K562 (cell line): Measurements from ENCODE around the gene PRSS37.

ENCODE experiments used
- ARNT ChIP-seq, 2 experiments: fragments of 450-650 bp; IDR thresholded peaks; 2 replicates each; pipeline ENCODE4 v1.6.1; 2016; ENCODE audit warnings: mild to moderate bottlenecking in 1 of 2
- ATF2 ChIP-seq: sonication (generic); formaldehyde crosslinking; IDR thresholded peaks from 2 replicates; pipeline ENCODE4 v1.8.1; 2022; ENCODE audit warnings: missing genetic modification reagents
- FOSL1 ChIP-seq: fragments of 200-800 bp; sonication (Bioruptor generic); conservative IDR thresholded peaks from 2 replicates; pipeline ENCODE4 v1.6.1; 2016; ENCODE audit warnings: missing genetic modification characterization, missing compliant biosample characterization
- ILF3 ChIP-seq: fragments of 450-650 bp; IDR thresholded peaks from 2 replicates; pipeline ENCODE4 v1.6.1; 2018; ENCODE audit warnings: antibody characterized with exemption, mild to moderate bottlenecking, moderate library complexity, borderline replicate concordance
- MYNN ChIP-seq, 2 experiments: sonication (generic); formaldehyde crosslinking in 1 of 2; IDR thresholded peaks; 2 replicates each; pipeline versions ENCODE4 v1.5.0 to v1.6.1; 2016 to 2020; ENCODE audit warnings: antibody characterized with exemption in 1 of 2, missing genetic modification reagents in 1 of 2
- PHF20 ChIP-seq: fragments of 450-650 bp; IDR thresholded peaks from 2 replicates; pipeline ENCODE4 v1.6.1; 2018; ENCODE audit not compliant: partially characterized antibody
- SMAD4 ChIP-seq: fragments of 250-450 bp; sonication (Bioruptor Pico); conservative IDR thresholded peaks from 2 replicates; pipeline ENCODE4 v1.8.0; 2021; ENCODE audit warnings: inconsistent platforms, mild to moderate bottlenecking, moderate library complexity
- ZBTB7A ChIP-seq: IDR thresholded peaks from 2 replicates; pipeline ENCODE4 v1.6.1; 2011; ENCODE audit warnings: low read depth, mild to moderate bottlenecking, low read length, moderate library complexity, borderline replicate concordance; ENCODE audit not compliant: control insufficient read depth
- TF ChIP-seq, protein P1 (sequence below), 2 experiments: fragments of 450-650 bp in 1 of 2; sonication (generic) in 1 of 2; formaldehyde crosslinking; conservative IDR thresholded peaks; 2 replicates each; pipeline versions ENCODE4 v1.4.0 to v1.8.1; 2020 to 2022; ENCODE audit warnings: mild to moderate bottlenecking in 1 of 2, missing genetic modification reagents in 1 of 2
- TF ChIP-seq, protein P2 (sequence below), 2 experiments: fragments of 450-650 bp; formaldehyde crosslinking in 1 of 2; IDR thresholded peaks; 2 replicates each; pipeline versions ENCODE4 v1.4.0 to v1.6.1; 2014 to 2020; ENCODE audit warnings: mild to moderate bottlenecking in 2 of 2, borderline replicate concordance in 1 of 2, low read depth in 1 of 2
- TF ChIP-seq, protein P3 (sequence below), 3 experiments: IDR thresholded peaks in 2 of 3; conservative IDR thresholded peaks in 1 of 3; 2 replicates each; pipeline ENCODE4 v1.5.1; 2011 to 2012; ENCODE audit warnings: low read length in 3 of 3, mild to moderate bottlenecking in 3 of 3, control low read depth in 2 of 3, improper control_type of control experiment in 1 of 3, inconsistent platforms in 1 of 3, low read depth in 1 of 3, mixed read lengths in 1 of 3, moderate library complexity in 1 of 3; ENCODE audit not compliant: insufficient read depth in 2 of 3

DNA sequence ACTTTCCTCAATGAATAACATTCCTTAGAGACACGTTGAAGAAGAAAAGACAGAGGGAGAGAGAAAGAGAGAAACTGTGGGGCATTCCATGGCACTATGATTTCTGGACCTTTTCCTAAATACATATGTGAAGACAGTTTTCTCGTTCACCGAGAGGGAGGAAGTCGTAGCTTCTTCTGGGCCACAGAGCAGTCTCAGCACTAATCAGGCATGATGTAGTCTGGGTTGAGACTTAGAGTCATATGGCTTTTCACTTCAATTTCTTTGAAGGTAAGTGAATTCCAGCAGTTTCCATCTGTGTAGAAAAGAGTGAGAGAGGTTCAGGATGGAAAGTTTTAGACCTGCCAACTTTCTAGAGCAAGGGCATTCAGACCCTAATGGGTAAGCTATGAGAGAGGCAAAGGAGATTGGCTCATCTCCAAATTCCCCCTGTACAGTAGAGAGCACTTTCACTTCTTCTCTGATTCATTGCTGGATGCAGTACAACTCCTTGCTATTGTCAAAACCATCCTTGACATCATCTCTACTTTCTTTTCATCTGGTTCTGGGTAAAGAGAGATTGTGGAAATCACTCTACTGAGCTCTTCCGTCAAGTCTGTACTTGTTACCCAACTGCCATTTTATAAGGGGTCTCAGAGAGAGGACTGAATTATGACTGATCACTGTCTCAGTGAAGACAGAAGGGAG, 43.4 kb upstream of the PRSS37 start:
- no peak for TF ChIP-seq ATF2 (CRISPR knock-in tag)
- no peak for TF ChIP-seq ILF3
- TF ChIP-seq ARNT (IDR thresholded peaks at IDR 0.05) = no peak
- no peak for TF ChIP-seq SMAD4 (CRISPR knock-in tag)
- TF ChIP-seq FOSL1 (tag) = no peak
- TF ChIP-seq PHF20 = no peak
- TF ChIP-seq, protein P1, sequence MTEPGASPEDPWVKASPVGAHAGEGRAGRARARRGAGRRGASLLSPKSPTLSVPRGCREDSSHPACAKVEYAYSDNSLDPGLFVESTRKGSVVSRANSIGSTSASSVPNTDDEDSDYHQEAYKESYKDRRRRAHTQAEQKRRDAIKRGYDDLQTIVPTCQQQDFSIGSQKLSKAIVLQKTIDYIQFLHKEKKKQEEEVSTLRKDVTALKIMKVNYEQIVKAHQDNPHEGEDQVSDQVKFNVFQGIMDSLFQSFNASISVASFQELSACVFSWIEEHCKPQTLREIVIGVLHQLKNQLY (CRISPR knock-in tag; conservative IDR thresholded peaks at IDR 0.05) = no peak
- TF ChIP-seq MYNN (IDR thresholded peaks at IDR 0.05) = no peak
- TF ChIP-seq MYNN (CRISPR knock-in tag; IDR thresholded peaks at IDR 0.05) = no peak
- TF ChIP-seq ZBTB7A = no peak
- TF ChIP-seq, protein P2, sequence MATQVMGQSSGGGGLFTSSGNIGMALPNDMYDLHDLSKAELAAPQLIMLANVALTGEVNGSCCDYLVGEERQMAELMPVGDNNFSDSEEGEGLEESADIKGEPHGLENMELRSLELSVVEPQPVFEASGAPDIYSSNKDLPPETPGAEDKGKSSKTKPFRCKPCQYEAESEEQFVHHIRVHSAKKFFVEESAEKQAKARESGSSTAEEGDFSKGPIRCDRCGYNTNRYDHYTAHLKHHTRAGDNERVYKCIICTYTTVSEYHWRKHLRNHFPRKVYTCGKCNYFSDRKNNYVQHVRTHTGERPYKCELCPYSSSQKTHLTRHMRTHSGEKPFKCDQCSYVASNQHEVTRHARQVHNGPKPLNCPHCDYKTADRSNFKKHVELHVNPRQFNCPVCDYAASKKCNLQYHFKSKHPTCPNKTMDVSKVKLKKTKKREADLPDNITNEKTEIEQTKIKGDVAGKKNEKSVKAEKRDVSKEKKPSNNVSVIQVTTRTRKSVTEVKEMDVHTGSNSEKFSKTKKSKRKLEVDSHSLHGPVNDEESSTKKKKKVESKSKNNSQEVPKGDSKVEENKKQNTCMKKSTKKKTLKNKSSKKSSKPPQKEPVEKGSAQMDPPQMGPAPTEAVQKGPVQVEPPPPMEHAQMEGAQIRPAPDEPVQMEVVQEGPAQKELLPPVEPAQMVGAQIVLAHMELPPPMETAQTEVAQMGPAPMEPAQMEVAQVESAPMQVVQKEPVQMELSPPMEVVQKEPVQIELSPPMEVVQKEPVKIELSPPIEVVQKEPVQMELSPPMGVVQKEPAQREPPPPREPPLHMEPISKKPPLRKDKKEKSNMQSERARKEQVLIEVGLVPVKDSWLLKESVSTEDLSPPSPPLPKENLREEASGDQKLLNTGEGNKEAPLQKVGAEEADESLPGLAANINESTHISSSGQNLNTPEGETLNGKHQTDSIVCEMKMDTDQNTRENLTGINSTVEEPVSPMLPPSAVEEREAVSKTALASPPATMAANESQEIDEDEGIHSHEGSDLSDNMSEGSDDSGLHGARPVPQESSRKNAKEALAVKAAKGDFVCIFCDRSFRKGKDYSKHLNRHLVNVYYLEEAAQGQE (IDR thresholded peaks at IDR 0.05; ENCODE audit: borderline replicate concordance) = no peak
- TF ChIP-seq, protein P2 (CRISPR knock-in tag; IDR thresholded peaks at IDR 0.05; ENCODE audit: low read depth) = no peak
- TF ChIP-seq, protein P3, sequence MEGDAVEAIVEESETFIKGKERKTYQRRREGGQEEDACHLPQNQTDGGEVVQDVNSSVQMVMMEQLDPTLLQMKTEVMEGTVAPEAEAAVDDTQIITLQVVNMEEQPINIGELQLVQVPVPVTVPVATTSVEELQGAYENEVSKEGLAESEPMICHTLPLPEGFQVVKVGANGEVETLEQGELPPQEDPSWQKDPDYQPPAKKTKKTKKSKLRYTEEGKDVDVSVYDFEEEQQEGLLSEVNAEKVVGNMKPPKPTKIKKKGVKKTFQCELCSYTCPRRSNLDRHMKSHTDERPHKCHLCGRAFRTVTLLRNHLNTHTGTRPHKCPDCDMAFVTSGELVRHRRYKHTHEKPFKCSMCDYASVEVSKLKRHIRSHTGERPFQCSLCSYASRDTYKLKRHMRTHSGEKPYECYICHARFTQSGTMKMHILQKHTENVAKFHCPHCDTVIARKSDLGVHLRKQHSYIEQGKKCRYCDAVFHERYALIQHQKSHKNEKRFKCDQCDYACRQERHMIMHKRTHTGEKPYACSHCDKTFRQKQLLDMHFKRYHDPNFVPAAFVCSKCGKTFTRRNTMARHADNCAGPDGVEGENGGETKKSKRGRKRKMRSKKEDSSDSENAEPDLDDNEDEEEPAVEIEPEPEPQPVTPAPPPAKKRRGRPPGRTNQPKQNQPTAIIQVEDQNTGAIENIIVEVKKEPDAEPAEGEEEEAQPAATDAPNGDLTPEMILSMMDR (IDR thresholded peaks at IDR 0.05 in 2 of 3, conservative IDR thresholded peaks at IDR 0.05 in 1 of 3; ENCODE audit: insufficient read depth in 2 of 3, low read depth in 1 of 3, low read length in 3 of 3) = no peak
